IMR-90 (cell line): ENCODE results near the gene DIO1.

Experiments
- MAFK ChIP-seq: IDR thresholded peaks from 2 replicates; pipeline ENCODE4 v1.6.1; 2012; ENCODE audit warnings: low read depth, low read length, improper control_type of control experiment
- MXI1 ChIP-seq: IDR thresholded peaks from 2 replicates; pipeline ENCODE4 v1.6.1; 2012; ENCODE audit warnings: low read depth, mild to moderate bottlenecking, low read length, moderate library complexity, borderline replicate concordance
- POLR2A ChIP-seq: IDR thresholded peaks from 2 replicates; pipeline ENCODE4 v1.6.1; 2012; ENCODE audit warnings: mild to moderate bottlenecking, low read depth, low read length
- RAD21 ChIP-seq: IDR thresholded peaks from 2 replicates; pipeline ENCODE4 v1.6.1; 2012; ENCODE audit warnings: low read length, improper control_type of control experiment
- RCOR1 ChIP-seq: IDR thresholded peaks from 2 replicates; pipeline ENCODE4 v1.6.1; 2012; ENCODE audit warnings: mild to moderate bottlenecking, low read length, improper control_type of control experiment; ENCODE audit not compliant: insufficient replicate concordance
- TF ChIP-seq, protein P1 (sequence below): conservative IDR thresholded peaks from 2 replicates; pipeline ENCODE4 v1.5.1; 2012; ENCODE audit warnings: mild to moderate bottlenecking, low read depth, low read length, improper control_type of control experiment

GRCh38 chr1:53906121-53906520 is 12.1 kb downstream of the DIO1 start:
- TF ChIP-seq, protein P1, sequence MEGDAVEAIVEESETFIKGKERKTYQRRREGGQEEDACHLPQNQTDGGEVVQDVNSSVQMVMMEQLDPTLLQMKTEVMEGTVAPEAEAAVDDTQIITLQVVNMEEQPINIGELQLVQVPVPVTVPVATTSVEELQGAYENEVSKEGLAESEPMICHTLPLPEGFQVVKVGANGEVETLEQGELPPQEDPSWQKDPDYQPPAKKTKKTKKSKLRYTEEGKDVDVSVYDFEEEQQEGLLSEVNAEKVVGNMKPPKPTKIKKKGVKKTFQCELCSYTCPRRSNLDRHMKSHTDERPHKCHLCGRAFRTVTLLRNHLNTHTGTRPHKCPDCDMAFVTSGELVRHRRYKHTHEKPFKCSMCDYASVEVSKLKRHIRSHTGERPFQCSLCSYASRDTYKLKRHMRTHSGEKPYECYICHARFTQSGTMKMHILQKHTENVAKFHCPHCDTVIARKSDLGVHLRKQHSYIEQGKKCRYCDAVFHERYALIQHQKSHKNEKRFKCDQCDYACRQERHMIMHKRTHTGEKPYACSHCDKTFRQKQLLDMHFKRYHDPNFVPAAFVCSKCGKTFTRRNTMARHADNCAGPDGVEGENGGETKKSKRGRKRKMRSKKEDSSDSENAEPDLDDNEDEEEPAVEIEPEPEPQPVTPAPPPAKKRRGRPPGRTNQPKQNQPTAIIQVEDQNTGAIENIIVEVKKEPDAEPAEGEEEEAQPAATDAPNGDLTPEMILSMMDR = no peak
- TF ChIP-seq POLR2A (no peak), RAD21 (no peak), MAFK (no peak), MXI1 (no peak), RCOR1 (no peak)
